Lower leg skin (tissue), 3 donors: ENCODE measurements around the gene GAS1.

ENCODE experiments used
- POLR2A ChIP-seq, 2 donors: fragments of 450-650 bp; IDR thresholded peaks; one replicate each; pipeline ENCODE4 v1.6.1; 2016 to 2017; ENCODE audit warnings: antibody characterized with exemption in 2 of 2, mild to moderate bottlenecking in 1 of 2, moderate library complexity in 1 of 2
- TF ChIP-seq, protein P1 (sequence below), 3 donors: fragments of 450-650 bp; IDR thresholded peaks; one replicate each; pipeline ENCODE4 v1.5.1; 2016; ENCODE audit warnings: antibody characterized with exemption in 3 of 3, mild to moderate bottlenecking in 3 of 3, moderate library complexity in 2 of 3

GRCh38 chr9:86938780-86939179, 8.5 kb downstream of the GAS1 start:
- TF ChIP-seq, protein P1, sequence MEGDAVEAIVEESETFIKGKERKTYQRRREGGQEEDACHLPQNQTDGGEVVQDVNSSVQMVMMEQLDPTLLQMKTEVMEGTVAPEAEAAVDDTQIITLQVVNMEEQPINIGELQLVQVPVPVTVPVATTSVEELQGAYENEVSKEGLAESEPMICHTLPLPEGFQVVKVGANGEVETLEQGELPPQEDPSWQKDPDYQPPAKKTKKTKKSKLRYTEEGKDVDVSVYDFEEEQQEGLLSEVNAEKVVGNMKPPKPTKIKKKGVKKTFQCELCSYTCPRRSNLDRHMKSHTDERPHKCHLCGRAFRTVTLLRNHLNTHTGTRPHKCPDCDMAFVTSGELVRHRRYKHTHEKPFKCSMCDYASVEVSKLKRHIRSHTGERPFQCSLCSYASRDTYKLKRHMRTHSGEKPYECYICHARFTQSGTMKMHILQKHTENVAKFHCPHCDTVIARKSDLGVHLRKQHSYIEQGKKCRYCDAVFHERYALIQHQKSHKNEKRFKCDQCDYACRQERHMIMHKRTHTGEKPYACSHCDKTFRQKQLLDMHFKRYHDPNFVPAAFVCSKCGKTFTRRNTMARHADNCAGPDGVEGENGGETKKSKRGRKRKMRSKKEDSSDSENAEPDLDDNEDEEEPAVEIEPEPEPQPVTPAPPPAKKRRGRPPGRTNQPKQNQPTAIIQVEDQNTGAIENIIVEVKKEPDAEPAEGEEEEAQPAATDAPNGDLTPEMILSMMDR (IDR thresholded peaks at IDR 0.05): no peak
- TF ChIP-seq POLR2A (IDR thresholded peaks at IDR 0.05): no peak
